Smooth muscle cell (in vitro differentiated cells): Measurements from ENCODE around the gene PCNX1. TPM values are rescaled to one million over a fixed set of nuclear protein-coding genes. Genes with fewer than 3 reads are reported as not detected.

ENCODE experiments used
- DNase-seq: peaks from one replicate; lab custom pipeline; 2025; ENCODE audit not compliant: unreplicated experiment; lab: John Stamatoyannopoulos, UW
- H2AFZ ChIP-seq: fragments of 200-600 bp; sonication (generic); 2 replicates; pipeline ENCODE4 v1.6.0; 2016; ENCODE audit warnings: antibody characterized with exemption, low read depth, mild to moderate bottlenecking
- H3F3A ChIP-seq: fragments of 200-600 bp; sonication (generic); 2 replicates; pipeline ENCODE4 v1.6.0; 2017; ENCODE audit warnings: antibody characterized with exemption, low read depth
- H3K27ac ChIP-seq: fragments of 200-600 bp; sonication (generic); 2 replicates; pipeline ENCODE4 v1.5.1; 2016; ENCODE audit warnings: low read depth, mild to moderate bottlenecking
- H3K27me3 ChIP-seq: fragments of 200-600 bp; sonication (generic); 2 replicates; pipeline ENCODE4 v1.6.1; 2016; ENCODE audit warnings: low read depth, mild to moderate bottlenecking
- H3K36me3 ChIP-seq: fragments of 200-600 bp; sonication (generic); 2 replicates; pipeline ENCODE4 v1.5.1; 2016; ENCODE audit warnings: low read depth
- H3K4me1 ChIP-seq: fragments of 200-600 bp; sonication (generic); 2 replicates; pipeline ENCODE4 v1.5.1; 2016; ENCODE audit warnings: low read depth
- H3K4me2 ChIP-seq: fragments of 200-600 bp; sonication (generic); 2 replicates; pipeline ENCODE4 v1.6.0; 2016; ENCODE audit warnings: mild to moderate bottlenecking
- H3K4me3 ChIP-seq: fragments of 200-600 bp; sonication (generic); 2 replicates; pipeline ENCODE4 v1.5.1; 2016; ENCODE audit warnings: mild to moderate bottlenecking
- H3K79me2 ChIP-seq: fragments of 200-600 bp; sonication (generic); 2 replicates; pipeline ENCODE4 v1.6.0; 2016; ENCODE audit warnings: low read depth, mild to moderate bottlenecking
- H3K9ac ChIP-seq: fragments of 200-600 bp; sonication (generic); 2 replicates; pipeline ENCODE4 v1.6.0; 2016; ENCODE audit warnings: low read depth
- H3K9me3 ChIP-seq: fragments of 200-600 bp; sonication (generic); replicated peaks from 2 replicates; pipeline ENCODE4 v1.5.1; 2016; ENCODE audit warnings: low read depth
- H4K20me1 ChIP-seq: fragments of 200-600 bp; sonication (generic); 2 replicates; pipeline ENCODE4 v1.6.0; 2016; ENCODE audit warnings: low read depth
- CTCF ChIP-seq: fragments of 200-600 bp; sonication (generic); IDR thresholded peaks from 2 replicates; pipeline ENCODE4 v1.5.1; 2017; ENCODE audit warnings: borderline replicate concordance, mild to moderate bottlenecking, antibody characterized with exemption; ENCODE audit not compliant: insufficient read depth, poor library complexity, severe bottlenecking
- WGBS: methylation state at CpG from one replicate; pipeline ENCODE4 v1.1.7; 2016; ENCODE audit warnings: low lambda C conversion rate; 5-methylcytosine and 5-hydroxymethylcytosine counted together
- polyA plus RNA-seq: library from polyadenylated mRNA; unstranded; fragments of >200 nt; fragmentation: Nextera tagmentation; extraction: Ambion mirVana; gene quantifications from 2 replicates; pipeline ENCODE4 v1.2.1, GENCODE V29; 2016
- total RNA-seq: library from RNA; depleted of rRNA; stranded (reverse); fragments of >200 nt; gene quantifications from 2 replicates; pipeline ENCODE4 v1.2.3, GENCODE V29; 2014

The PCNX1 gene
- total and polyA plus RNA-seq, 2 experiments from 2014 or later, result 12.2 to 68.2 TPM

- no peaks in the 10 kb centered on the region for H3K4me1 ChIP-seq
- no peak overlapping the region for H3K27ac ChIP-seq
- 93% methylated on average over 1 of the region's 1 CpG for WGBS
- no peak for TF ChIP-seq CTCF
- no peaks in the 10 kb centered on the region for H3K27me3 ChIP-seq
- H3K79me2 ChIP-seq, result peaks cover 43% of the 10 kb centered on the region
- H3K9me3 ChIP-seq, result no peaks in the 10 kb centered on the region
- no peak overlapping the region for H3K4me3 ChIP-seq
- no peak overlapping the region for H2AFZ ChIP-seq
- H3K9ac ChIP-seq, result no peak overlapping the region
- H3K36me3 ChIP-seq, result peaks cover 9% of the 10 kb centered on the region
- DNase-seq, result no peak
- no peak overlapping the region for H3K4me2 ChIP-seq
- H3F3A ChIP-seq, result no peaks in the 10 kb centered on the region
- peaks cover 53% of the 10 kb centered on the region for H4K20me1 ChIP-seq
Measured at GRCh38 chr14:70999117-70999516, 91.9 kb downstream of the PCNX1 start.

DNA sequence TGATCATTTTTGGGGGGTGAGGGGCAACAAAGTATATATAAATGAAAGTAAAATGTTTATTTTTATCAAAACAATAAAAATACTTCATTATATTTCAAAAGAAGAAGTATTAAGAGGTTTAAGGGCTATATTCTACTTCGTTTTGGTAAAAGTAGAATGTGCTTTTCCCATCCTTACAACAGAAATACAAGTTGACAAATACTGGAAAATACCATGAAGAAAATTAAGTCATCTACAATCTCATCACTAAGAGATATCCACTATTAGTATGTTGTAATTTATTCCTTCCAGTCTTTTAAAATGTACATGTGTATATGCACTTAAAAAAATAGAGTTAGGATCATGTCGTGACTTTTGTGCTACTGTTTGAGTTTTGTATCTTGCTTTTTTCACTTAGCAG lies 92.8 kb downstream of the PCNX1 start:
- H3K27ac ChIP-seq, result no peak overlapping the region
- 96% methylated on average over 2 of the region's 2 CpGs for WGBS
- H3K9ac ChIP-seq, result no peak overlapping the region
- no peak overlapping the region for H2AFZ ChIP-seq
- H3K27me3 ChIP-seq, result no peaks in the 10 kb centered on the region
- peaks cover 7% of the 10 kb centered on the region for H3K36me3 ChIP-seq
- no peaks in the 10 kb centered on the region for H3F3A ChIP-seq
- H4K20me1 ChIP-seq, result peaks cover 50% of the 10 kb centered on the region
- peaks cover 46% of the 10 kb centered on the region for H3K79me2 ChIP-seq
- TF ChIP-seq CTCF, result no peak
- no peaks in the 10 kb centered on the region for H3K4me1 ChIP-seq
- no peak for DNase-seq
- H3K4me3 ChIP-seq, result no peak overlapping the region
- no peaks in the 10 kb centered on the region for H3K9me3 ChIP-seq
- H3K4me2 ChIP-seq, result no peak overlapping the region

- no peaks in the 10 kb centered on the region for H3K9me3 ChIP-seq
- WGBS, result 84% methylated on average over 5 of the region's 5 CpGs
- H3K4me1 ChIP-seq, result no peaks in the 10 kb centered on the region
- TF ChIP-seq CTCF, result no peak
- peaks cover 34% of the 10 kb centered on the region for H3K79me2 ChIP-seq
- no peaks in the 10 kb centered on the region for H3K27me3 ChIP-seq
- H3F3A ChIP-seq, result no peaks in the 10 kb centered on the region
- H3K36me3 ChIP-seq, result no peaks in the 10 kb centered on the region
- H4K20me1 ChIP-seq, result peaks cover 35% of the 10 kb centered on the region
- H3K4me2 ChIP-seq, result no peak overlapping the region
- no peak overlapping the region for H3K9ac ChIP-seq
- no peak overlapping the region for H2AFZ ChIP-seq
- no peak for DNase-seq
- H3K27ac ChIP-seq, result no peak overlapping the region
- no peak overlapping the region for H3K4me3 ChIP-seq
Measured at GRCh38 chr14:71001742-71002141, 94.5 kb downstream of the PCNX1 start.

DNA sequence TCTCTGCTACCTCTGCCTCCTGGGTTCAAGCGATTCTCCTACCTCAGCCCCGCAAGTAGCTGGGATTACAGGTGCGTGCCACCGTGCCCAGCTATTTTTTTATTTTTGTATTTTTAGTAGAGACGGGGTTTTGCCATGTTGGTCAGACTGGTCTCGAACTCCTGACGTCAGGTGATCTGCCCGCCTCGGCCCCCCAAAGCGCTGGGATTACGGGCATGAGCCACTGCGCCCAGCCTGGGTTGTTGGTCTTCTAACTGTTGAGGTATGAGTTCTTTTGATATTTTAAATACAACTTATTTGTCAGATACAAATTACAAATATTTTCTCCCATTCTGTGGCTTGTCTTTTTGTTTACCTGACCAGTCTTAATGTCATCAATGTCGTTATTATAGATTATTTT lies 95.9 kb downstream of the PCNX1 start:
- Histone ChIP-seq H4K20me1 (peaks cover 30% of the 10 kb centered on the region), H3K27ac (no peak overlapping the region), H3K27me3 (no peaks in the 10 kb centered on the region), H3F3A (no peaks in the 10 kb centered on the region), H3K36me3 (no peaks in the 10 kb centered on the region), H2AFZ (no peak overlapping the region), H3K79me2 (peaks cover 37% of the 10 kb centered on the region), H3K9me3 (no peaks in the 10 kb centered on the region), H3K4me1 (no peaks in the 10 kb centered on the region), H3K9ac (no peak overlapping the region), H3K4me2 (no peak overlapping the region), H3K4me3 (no peak overlapping the region)
- no peak for DNase-seq
- TF ChIP-seq CTCF, result no peak
- 85% methylated on average over 13 of the region's 13 CpGs for WGBS
